GM23248 (cell line): ENCODE results near the gene PLD4. TPM values are rescaled to one million over a fixed set of nuclear protein-coding genes. Genes with fewer than 3 reads are reported as not detected.
"Not testable (repeated sequence)": the region's sequence is repeated elsewhere in the genome, so short reads cannot be mapped to it uniquely, and the experiment has no call there.

ENCODE experiments used
- DNase-seq: peaks from one replicate; pipeline ENCODE4 v3.0.0-alpha.2; 2015
- H2AFZ ChIP-seq: fragments of 200-600 bp; sonication (generic); 2 replicates; pipeline ENCODE4 v1.6.1; 2016; ENCODE audit warnings: antibody characterized with exemption
- H3F3A ChIP-seq: fragments of 200-600 bp; sonication (generic); 2 replicates; pipeline ENCODE4 v1.6.1; 2016; ENCODE audit warnings: mild to moderate bottlenecking, antibody characterized with exemption, mixed run types; ENCODE audit not compliant: insufficient read depth
- H3K27ac ChIP-seq: fragments of 200-600 bp; sonication (generic); 2 replicates; pipeline ENCODE4 v1.5.1; 2016; ENCODE audit warnings: mild to moderate bottlenecking
- H3K27me3 ChIP-seq: fragments of 200-600 bp; sonication (generic); replicated peaks from 2 replicates; pipeline ENCODE4 v1.6.1; 2016; ENCODE audit warnings: mild to moderate bottlenecking; ENCODE audit not compliant: insufficient read depth
- H3K36me3 ChIP-seq: fragments of 200-600 bp; sonication (generic); 2 replicates; pipeline ENCODE4 v1.6.1; 2016; ENCODE audit warnings: low read depth, mild to moderate bottlenecking
- H3K4me1 ChIP-seq: fragments of 200-600 bp; sonication (generic); 2 replicates; pipeline ENCODE4 v1.6.1; 2016; ENCODE audit warnings: mild to moderate bottlenecking; ENCODE audit not compliant: insufficient read depth
- H3K4me2 ChIP-seq: fragments of 200-600 bp; sonication (generic); one replicate; pipeline ENCODE4 v1.6.1; 2016; ENCODE audit warnings: mild to moderate bottlenecking; ENCODE audit not compliant: unreplicated experiment
- H3K4me3 ChIP-seq: fragments of 200-600 bp; sonication (generic); 2 replicates; pipeline ENCODE4 v1.5.1; 2016; ENCODE audit warnings: mild to moderate bottlenecking
- H3K79me2 ChIP-seq: fragments of 200-600 bp; sonication (generic); 2 replicates; pipeline ENCODE4 v1.6.1; 2016; ENCODE audit warnings: mild to moderate bottlenecking; ENCODE audit not compliant: insufficient read depth
- H3K9ac ChIP-seq: fragments of 200-600 bp; sonication (generic); 2 replicates; pipeline ENCODE4 v1.6.1; 2016; ENCODE audit warnings: mild to moderate bottlenecking
- H3K9me2 ChIP-seq: fragments of 200-600 bp; sonication (generic); 2 replicates; pipeline ENCODE4 v1.6.1; 2016; ENCODE audit warnings: mixed run types, mild to moderate bottlenecking, moderate library complexity; ENCODE audit not compliant: insufficient read depth
- H3K9me3 ChIP-seq: fragments of 200-600 bp; sonication (generic); one replicate; pipeline ENCODE4 v1.6.1; 2017; ENCODE audit warnings: low read depth
- H4K20me1 ChIP-seq: fragments of 200-600 bp; sonication (generic); 2 replicates; pipeline ENCODE4 v1.6.0; 2016; ENCODE audit not compliant: insufficient read depth
- EZH2 ChIP-seq: fragments of 200-600 bp; sonication (generic); IDR thresholded peaks from 2 replicates; pipeline ENCODE4 v1.6.1; 2018; ENCODE audit warnings: antibody characterized with exemption, mild to moderate bottlenecking; ENCODE audit not compliant: insufficient read depth, poor library complexity, severe bottlenecking
- EZH2phosphoT487 ChIP-seq: fragments of 200-600 bp; sonication (generic); IDR thresholded peaks from 2 replicates; pipeline ENCODE4 v1.6.1; 2018; ENCODE audit warnings: antibody characterized with exemption, moderate library complexity, mild to moderate bottlenecking, low read depth; ENCODE audit not compliant: insufficient read depth
- WGBS, 2 experiments: methylation state at CpG; one replicate each; pipeline ENCODE4 v1.1.6; 2015 to 2017; ENCODE audit warnings: low lambda C conversion rate in 2 of 2, low coverage in 1 of 2; ENCODE audit errors: missing lambda C conversion rate in 2 of 2; 5-methylcytosine and 5-hydroxymethylcytosine counted together
- in situ Hi-C: fragments of 300-500 bp; cut with MboI; formaldehyde crosslinking; loops from 2 replicates; pipeline ENCODE4 v1.15.0; 2020
- polyA plus RNA-seq: library from polyadenylated mRNA; unstranded; fragments of >200 nt; fragmentation: Nextera tagmentation; extraction: Ambion mirVana; gene quantifications from 2 replicates; pipeline ENCODE4 v1.2.1, GENCODE V29; 2016
- total RNA-seq: library from RNA; depleted of rRNA; stranded (reverse); fragments of >200 nt; shearing (Covaris generic); gene quantifications from 2 replicates; pipeline ENCODE4 v1.2.3, GENCODE V29; 2014

Gene PLD4
- total and polyA plus RNA-seq, 2 experiments from 2014 or later = not detected

DNA sequence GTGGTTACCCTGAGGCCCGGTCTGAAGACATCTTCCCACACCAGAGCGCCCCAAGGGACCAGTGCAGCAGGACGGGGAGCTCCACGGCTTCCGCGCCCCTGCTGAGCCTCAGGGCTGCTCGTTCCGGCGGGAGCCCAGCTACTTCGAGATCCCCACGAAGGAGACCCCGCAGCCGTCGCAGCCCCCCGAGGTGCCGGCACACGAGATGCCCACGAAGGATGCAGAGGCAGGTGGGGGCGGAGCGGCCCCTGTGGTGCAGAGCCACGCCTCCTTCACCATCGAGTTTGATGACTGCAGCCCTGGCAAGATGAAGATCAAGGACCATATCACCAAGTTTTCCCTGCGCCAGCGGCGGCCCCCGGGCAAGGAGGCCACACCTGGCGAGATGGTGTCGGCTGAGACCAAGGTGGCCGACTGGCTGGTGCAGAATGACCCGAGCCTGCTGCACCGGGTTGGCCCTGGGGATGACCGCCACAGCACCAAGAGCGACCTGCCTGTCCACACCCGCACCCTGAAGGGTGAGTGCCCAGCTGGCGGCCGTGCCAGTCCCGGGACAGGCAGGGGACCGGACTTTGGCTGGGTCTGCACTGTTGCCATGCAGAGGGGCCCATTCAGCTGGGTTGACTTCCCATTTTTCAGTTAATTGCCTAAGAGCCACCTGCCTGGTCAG, 41.6 kb upstream of the PLD4 start:
- in situ Hi-C loops = no loop called here
- no peak overlapping the region for H3K4me2 ChIP-seq
- no peaks in the 10 kb centered on the region for H3F3A ChIP-seq
- no peaks in the 10 kb centered on the region for H3K27me3 ChIP-seq
- H3K4me1 ChIP-seq = no peaks in the 10 kb centered on the region
- 88 to 92% methylated on average over 35 of the region's 38 CpGs for WGBS, 2 experiments
- no peaks in the 10 kb centered on the region for H3K36me3 ChIP-seq
- H3K9ac ChIP-seq = no peak overlapping the region
- no peaks in the 10 kb centered on the region for H3K9me3 ChIP-seq
- no peaks in the 10 kb centered on the region for H3K9me2 ChIP-seq
- no peak overlapping the region for H3K4me3 ChIP-seq
- H2AFZ ChIP-seq = no peak overlapping the region
- H3K27ac ChIP-seq = no peak overlapping the region
- H4K20me1 ChIP-seq = no peaks in the 10 kb centered on the region
- TF ChIP-seq EZH2phosphoT487 (no peak), EZH2 (no peak)
- DNase-seq = no peak
- H3K79me2 ChIP-seq = no peaks in the 10 kb centered on the region

DNA sequence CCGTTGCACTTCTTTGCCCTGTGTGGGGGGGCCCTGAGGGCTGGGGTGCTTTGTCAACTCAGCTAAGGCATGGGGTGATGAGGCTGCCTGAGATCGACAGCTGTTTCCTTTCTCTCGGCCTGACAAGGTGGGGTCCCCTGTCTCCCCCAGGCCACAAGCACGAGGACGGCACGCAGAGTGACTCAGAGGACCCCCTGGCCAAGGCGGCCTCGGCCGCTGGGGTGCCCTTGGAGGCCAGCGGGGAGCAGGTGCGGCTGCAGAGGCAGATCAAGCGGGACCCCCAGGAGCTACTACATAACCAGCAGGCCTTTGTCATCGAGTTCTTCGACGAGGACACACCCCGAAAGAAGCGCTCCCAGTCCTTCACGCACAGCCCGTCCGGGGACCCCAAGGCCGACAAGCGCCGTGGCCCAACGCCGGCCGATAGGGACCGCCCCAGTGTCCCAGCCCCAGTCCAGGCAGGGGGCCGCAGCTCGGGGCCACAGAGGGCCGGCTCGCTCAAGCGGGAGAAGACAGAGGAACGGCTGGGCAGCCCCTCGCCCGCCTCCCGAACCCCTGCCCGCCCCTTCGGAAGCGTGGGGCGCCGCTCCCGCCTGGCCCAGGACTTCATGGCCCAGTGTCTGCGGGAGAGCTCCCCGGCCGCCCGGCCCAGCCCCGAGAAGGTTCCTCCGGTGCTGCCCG, 40.9 kb upstream of the PLD4 start:
- Histone ChIP-seq H3K4me3 (no peak overlapping the region), H4K20me1 (no peaks in the 10 kb centered on the region), H3K27ac (no peak overlapping the region), H3K79me2 (no peaks in the 10 kb centered on the region), H3K27me3 (no peaks in the 10 kb centered on the region), H3K9ac (no peak overlapping the region), H2AFZ (no peak overlapping the region), H3K4me1 (no peaks in the 10 kb centered on the region), H3K4me2 (no peak overlapping the region), H3K9me2 (no peaks in the 10 kb centered on the region), H3K36me3 (no peaks in the 10 kb centered on the region), H3F3A (no peaks in the 10 kb centered on the region), H3K9me3 (no peaks in the 10 kb centered on the region)
- TF ChIP-seq EZH2phosphoT487 (no peak), EZH2 (no peak)
- WGBS, 2 experiments = 95% methylated on average over 30 to 49 of the region's 49 CpGs
- DNase-seq = no peak
- in situ Hi-C loops = no loop called here

DNA sequence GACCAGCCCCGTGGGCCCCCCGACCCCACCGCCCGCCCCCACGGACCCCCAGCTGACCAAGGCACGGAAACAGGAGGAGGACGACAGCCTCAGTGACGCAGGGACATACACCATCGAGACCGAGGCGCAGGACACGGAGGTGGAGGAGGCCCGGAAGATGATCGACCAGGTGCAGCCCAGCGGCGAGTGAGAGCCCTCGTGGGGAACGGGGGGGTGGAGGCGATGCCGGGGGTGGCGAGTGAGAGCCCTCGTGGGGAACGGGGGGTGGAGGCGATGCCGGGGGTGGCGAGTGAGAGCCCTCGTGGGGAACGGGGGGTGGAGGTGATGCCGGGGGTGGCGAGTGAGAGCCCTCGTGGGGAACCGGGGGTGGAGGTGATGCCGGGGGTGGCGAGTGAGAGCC, 40.3 kb upstream of the PLD4 start:
- H3K4me2 ChIP-seq, H3K36me3 ChIP-seq: not testable (repeated sequence)

DNA sequence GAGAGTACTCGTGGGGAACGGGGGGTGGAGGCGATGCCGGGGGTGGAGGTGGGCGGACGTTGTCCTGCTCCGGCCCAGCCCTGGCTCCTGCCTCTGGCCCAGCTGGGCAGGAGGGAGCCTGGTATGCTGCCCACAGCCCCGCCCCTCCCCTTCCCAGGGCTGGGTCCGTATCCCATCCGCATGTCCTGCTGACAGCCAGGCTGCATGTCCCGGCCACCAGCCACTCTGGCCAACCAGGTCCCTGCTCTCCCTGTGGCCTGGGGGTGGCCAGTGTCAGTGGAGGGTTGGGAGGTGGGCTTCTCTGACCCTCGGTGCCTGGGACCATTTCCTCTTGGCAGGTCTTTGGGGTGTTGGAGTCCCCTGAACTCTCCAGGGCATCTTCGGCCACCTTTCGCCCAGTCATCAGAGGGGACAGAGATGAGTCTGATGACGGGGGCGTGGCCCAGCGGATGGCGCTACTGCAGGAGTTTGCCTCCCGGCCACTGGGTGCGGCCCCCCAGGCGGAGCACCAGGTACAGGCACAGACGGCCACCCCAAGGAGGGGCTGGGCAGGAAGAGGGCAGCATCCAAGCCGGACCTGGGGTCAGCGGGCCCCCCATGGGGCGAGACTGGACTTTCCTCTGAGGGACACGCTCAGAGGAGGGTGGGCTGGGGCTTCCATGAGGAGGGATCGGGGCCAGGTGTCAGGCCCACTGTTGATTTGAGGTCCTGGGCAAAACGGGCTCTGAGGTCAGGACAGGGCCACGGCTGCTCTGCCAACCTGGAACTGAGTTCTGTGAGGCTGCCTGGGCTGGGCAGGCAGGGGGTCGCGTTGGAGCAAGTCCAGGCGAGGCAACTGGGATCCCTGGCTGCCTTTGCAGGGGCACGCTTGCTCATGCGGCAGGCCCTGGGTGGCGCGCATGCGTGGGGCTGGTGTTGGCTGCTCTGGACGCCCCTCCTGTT, 39.4 kb upstream of the PLD4 start:
- H3K4me1 ChIP-seq = no peaks in the 10 kb centered on the region
- no peaks in the 10 kb centered on the region for H3K36me3 ChIP-seq
- H3K4me3 ChIP-seq = no peak overlapping the region
- H2AFZ ChIP-seq = no peak overlapping the region
- WGBS, 2 experiments = 90 to 91% methylated on average over 30 to 33 of the region's 38 CpGs
- no peak for DNase-seq
- TF ChIP-seq EZH2 (no peak), EZH2phosphoT487 (no peak)
- H3K4me2 ChIP-seq = no peak overlapping the region
- in situ Hi-C loops = no loop called here
- no peak overlapping the region for H3K9ac ChIP-seq
- no peaks in the 10 kb centered on the region for H3K9me3 ChIP-seq
- H3K27ac ChIP-seq = no peak overlapping the region
- no peaks in the 10 kb centered on the region for H3K79me2 ChIP-seq
- no peaks in the 10 kb centered on the region for H3K27me3 ChIP-seq
- no peaks in the 10 kb centered on the region for H3K9me2 ChIP-seq
- H3F3A ChIP-seq = no peaks in the 10 kb centered on the region
- no peaks in the 10 kb centered on the region for H4K20me1 ChIP-seq

More for the DNA sequence above, 40.3 kb upstream of the PLD4 start:
- H3K9me2 ChIP-seq, H3K4me3 ChIP-seq, H3K27ac ChIP-seq, H2AFZ ChIP-seq, in situ Hi-C loops, H3K4me1 ChIP-seq, H3K9ac ChIP-seq, DNase-seq, H3K9me3 ChIP-seq, H3K27me3 ChIP-seq, H3F3A ChIP-seq, H4K20me1 ChIP-seq, H3K79me2 ChIP-seq: not testable (repeated sequence)
- WGBS, 2 experiments = 88% methylated on average over 11 to 34 of the region's 34 CpGs
